PC-3 (cell line): ENCODE results near the gene CNKSR3. TPM values are rescaled to one million over a fixed set of nuclear protein-coding genes. Genes with fewer than 3 reads are reported as not detected.
A peak's percentile ranks its signal among the peaks of the same experiment; 100 is the strongest.

Experiments used
- ATAC-seq: fragments of 200-7000 bp; cut with Tn5 transposase; 2 replicates; pipeline ENCODE4 v1.9.1; 2020; ENCODE audit warnings: mild to moderate bottlenecking, moderate library complexity
- BruUV-seq: library from RNA; stranded (reverse); fragments of 400-500 nt; replicated peaks from 2 replicates; lab custom pipeline; 2021; lab: Mats Ljungman, UMichigan
- CTCF ChIA-PET: fragments of 300-600 bp; sonication (Branson Sonifier 250); formaldehyde crosslinking; loops from one replicate; lab custom pipeline; 2022; ENCODE audit warnings: antibody characterized with exemption; lab: Charles Lee
- POLR2A ChIA-PET: fragments of 300-600 bp; sonication (Branson Sonifier 250); formaldehyde crosslinking; loops from one replicate; lab custom pipeline; 2022; ENCODE audit warnings: antibody characterized with exemption; ENCODE audit not compliant: unreplicated experiment; lab: Charles Lee
- DNase-seq: peaks from one replicate; pipeline ENCODE4 v3.0.0-alpha.2; 2015
- H2AFZ ChIP-seq: fragments of 300-600 bp; sonication (generic); 2 replicates; pipeline ENCODE4 v1.6.0; 2016; ENCODE audit warnings: antibody characterized with exemption, low read length
- H3F3A ChIP-seq: fragments of 300-600 bp; sonication (generic); one replicate; pipeline ENCODE4 v1.6.0; 2017; ENCODE audit warnings: antibody characterized with exemption, low read length, control low read depth, mild to moderate bottlenecking; ENCODE audit not compliant: unreplicated experiment
- H3K27ac ChIP-seq: fragments of 300-600 bp; sonication (generic); 2 replicates; pipeline ENCODE4 v1.5.1; 2016; ENCODE audit warnings: mild to moderate bottlenecking, low read length
- H3K27me3 ChIP-seq: fragments of 300-600 bp; sonication (generic); 2 replicates; pipeline ENCODE4 v1.6.1; 2016; ENCODE audit warnings: low read length, mixed read lengths
- H3K36me3 ChIP-seq: fragments of 300-600 bp; sonication (generic); 2 replicates; pipeline ENCODE4 v1.6.1; 2016; ENCODE audit warnings: low read depth, mixed run types, low read length, mixed read lengths
- H3K4me1 ChIP-seq: fragments of 300-600 bp; sonication (generic); 2 replicates; pipeline ENCODE4 v1.5.1; 2016; ENCODE audit warnings: low read length; ENCODE audit not compliant: insufficient read depth
- H3K4me2 ChIP-seq: fragments of 300-600 bp; sonication (generic); 2 replicates; pipeline ENCODE4 v1.6.0; 2016; ENCODE audit warnings: low read length
- H3K4me3 ChIP-seq: fragments of 300-600 bp; sonication (generic); 2 replicates; pipeline ENCODE4 v1.5.1; 2016; ENCODE audit warnings: mild to moderate bottlenecking, low read length, mixed read lengths
- H3K79me2 ChIP-seq: fragments of 300-600 bp; sonication (generic); 2 replicates; pipeline ENCODE4 v1.6.1; 2017; ENCODE audit warnings: low read length, mixed read lengths
- H3K9ac ChIP-seq: fragments of 300-600 bp; sonication (generic); 2 replicates; pipeline ENCODE4 v1.6.0; 2016; ENCODE audit warnings: mild to moderate bottlenecking, low read length
- H3K9me2 ChIP-seq: fragments of 300-600 bp; sonication (generic); replicated peaks from 2 replicates; pipeline ENCODE4 v1.6.1; 2016; ENCODE audit warnings: mixed run types, low read length, mixed read lengths
- H3K9me3 ChIP-seq: fragments of 300-600 bp; sonication (generic); 2 replicates; pipeline ENCODE4 v1.6.1; 2016; ENCODE audit warnings: low read length, mixed read lengths
- H4K20me1 ChIP-seq: fragments of 300-600 bp; sonication (generic); 2 replicates; pipeline ENCODE4 v1.6.1; 2016; ENCODE audit warnings: low read length, mixed read lengths
- CTCF ChIP-seq: fragments of 300-600 bp; sonication (generic); conservative IDR thresholded peaks from 2 replicates; pipeline ENCODE4 v1.5.1; 2017; ENCODE audit warnings: antibody characterized with exemption, low read depth, mild to moderate bottlenecking, low read length
- EZH2 ChIP-seq: fragments of 300-600 bp; sonication (generic); IDR thresholded peaks from one replicate; pipeline ENCODE4 v1.6.1; 2017; ENCODE audit warnings: antibody characterized with exemption, mild to moderate bottlenecking, low read length; ENCODE audit not compliant: unreplicated experiment
- EZH2phosphoT487 ChIP-seq: fragments of 300-600 bp; sonication (generic); IDR thresholded peaks from 2 replicates; pipeline ENCODE4 v1.6.1; 2018; ENCODE audit warnings: mild to moderate bottlenecking, antibody characterized with exemption, low read length, borderline replicate concordance
- intact Hi-C: fragments of 100-400 bp; cut with micrococcal nuclease; formaldehyde crosslinking; loops from 2 replicates; pipeline ENCODE4 v1.9.0; 2023
- total RNA-seq: library from RNA; depleted of rRNA; stranded (reverse); fragments of >200 nt; gene quantifications from 2 replicates; pipeline ENCODE4 v1.2.3, GENCODE V29; 2014

Gene CNKSR3
- total RNA-seq, 1 experiment from 2014 or later: 3.2 TPM

DNA sequence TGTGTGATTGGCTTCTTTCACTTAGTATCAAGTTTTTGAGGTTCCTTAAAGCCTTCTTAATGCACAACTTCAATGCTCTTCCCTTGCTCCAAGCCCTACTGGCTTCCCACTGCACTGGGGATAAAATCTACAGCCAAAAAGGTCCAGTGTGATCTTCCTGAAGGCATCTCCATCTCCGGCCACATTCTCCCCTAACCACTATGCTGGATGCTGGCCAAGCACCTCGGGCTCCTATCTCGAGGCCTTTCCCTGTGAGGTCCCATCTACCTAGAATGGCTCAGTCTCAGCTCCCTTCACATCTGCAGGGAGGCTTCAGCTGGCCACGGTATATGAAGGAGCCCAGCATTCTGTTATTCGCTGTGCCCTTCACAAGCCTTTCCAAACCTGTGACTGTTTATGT is 48.1 kb downstream of the CNKSR3 start:
- ATAC-seq (no peak), DNase-seq (no peak)
- no peaks in the 10 kb centered on the region for H3K36me3 ChIP-seq
- ChIA-PET POLR2A (no interaction called here), CTCF (no interaction called here)
- peaks cover 17% of the 10 kb centered on the region for H3K4me1 ChIP-seq
- BruUV-seq: no TSS peak
- H3F3A ChIP-seq: no peaks in the 10 kb centered on the region
- no peaks in the 10 kb centered on the region for H3K79me2 ChIP-seq
- TF ChIP-seq EZH2phosphoT487: no peak
- TF ChIP-seq CTCF: no peak
- no peak for TF ChIP-seq EZH2
- no peak overlapping the region for H3K9ac ChIP-seq
- H3K27me3 ChIP-seq: no peaks in the 10 kb centered on the region
- H4K20me1 ChIP-seq: no peaks in the 10 kb centered on the region
- H3K4me2 ChIP-seq: no peak overlapping the region
- H3K9me3 ChIP-seq: no peaks in the 10 kb centered on the region
- H3K27ac ChIP-seq: no peak overlapping the region
- intact Hi-C loops: no loop called here
- H2AFZ ChIP-seq: no peak overlapping the region
- H3K4me3 ChIP-seq: no peak overlapping the region
- H3K9me2 ChIP-seq: no peaks in the 10 kb centered on the region

DNA sequence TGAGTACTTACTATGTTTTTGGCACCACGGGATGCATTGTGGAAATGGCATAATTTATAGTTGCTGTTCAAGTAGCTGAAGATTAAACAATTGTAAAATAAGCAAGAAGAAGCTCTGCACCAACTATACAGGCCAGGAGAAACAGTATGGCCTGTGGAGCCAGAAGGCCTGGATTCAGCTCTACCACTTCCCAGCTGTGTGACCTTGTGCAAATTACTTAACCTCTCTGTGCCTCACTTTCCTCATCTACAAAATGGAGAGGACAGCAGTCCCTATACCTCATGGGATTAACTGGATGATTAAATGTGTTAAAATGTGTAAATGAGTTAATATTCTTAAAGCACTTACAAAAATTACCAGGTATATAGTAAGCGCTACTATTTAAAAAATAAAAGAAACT is 49.1 kb downstream of the CNKSR3 start:
- Histone ChIP-seq H3K27ac (no peak overlapping the region), H3K79me2 (no peaks in the 10 kb centered on the region), H3K4me3 (no peak overlapping the region), H2AFZ (no peak overlapping the region), H3K27me3 (no peaks in the 10 kb centered on the region), H3K4me1 (peaks cover 17% of the 10 kb centered on the region), H3K36me3 (no peaks in the 10 kb centered on the region), H3K9me3 (no peaks in the 10 kb centered on the region), H3F3A (no peaks in the 10 kb centered on the region), H4K20me1 (no peaks in the 10 kb centered on the region), H3K9ac (no peak overlapping the region), H3K9me2 (no peaks in the 10 kb centered on the region), H3K4me2 (no peak overlapping the region)
- TF ChIP-seq CTCF (no peak), EZH2phosphoT487 (no peak), EZH2 (no peak)
- POLR2A ChIA-PET: interaction anchor here (0.6 kb wide), 1 partner anchor 204 kb away, joined by 4 read pairs; no protein-coding TSS in a partner anchor
- intact Hi-C loops: no loop called here
- BruUV-seq: no TSS peak
- ATAC-seq: no peak
- no peak for DNase-seq
- CTCF ChIA-PET: no interaction called here

DNA sequence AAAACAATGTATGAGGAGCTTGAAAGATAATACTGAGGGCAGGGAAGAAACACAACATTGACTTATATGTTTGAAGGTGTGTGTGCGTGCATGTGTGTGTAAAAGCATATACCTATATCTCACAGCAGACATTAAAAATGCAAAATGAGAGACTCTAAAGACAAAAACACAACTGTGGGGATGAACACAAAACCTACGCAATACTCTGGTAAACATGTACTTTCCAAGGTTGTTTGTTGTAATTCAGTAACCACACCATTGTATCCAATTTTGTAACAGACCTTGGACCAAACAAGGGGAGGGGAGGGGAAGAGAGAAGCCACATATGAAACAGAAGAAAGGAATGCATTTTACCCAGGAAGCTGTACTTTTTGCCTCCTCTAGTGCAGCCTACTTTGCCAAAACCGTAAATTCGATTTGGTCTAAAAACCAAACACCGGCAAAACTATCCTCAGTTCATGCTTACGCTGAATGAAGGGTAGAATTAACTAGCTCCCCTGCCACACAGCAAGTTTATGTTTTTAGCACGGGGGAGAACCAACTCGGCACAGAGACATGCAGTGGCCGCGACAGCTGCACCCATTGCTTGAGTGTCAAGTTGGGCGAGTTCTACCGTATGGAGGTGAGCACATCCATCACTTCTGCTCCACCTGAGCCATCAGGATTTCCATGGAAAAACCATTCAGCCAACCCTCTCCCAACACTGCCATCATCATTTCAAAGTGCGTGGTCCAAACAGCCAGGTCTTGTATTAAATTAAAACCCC is 50.0 kb downstream of the CNKSR3 start:
- no peak overlapping the region for H3K4me2 ChIP-seq
- no peak overlapping the region for H3K27ac ChIP-seq
- H3K4me1 ChIP-seq: peaks cover 17% of the 10 kb centered on the region
- CTCF ChIA-PET: no interaction called here
- no peaks in the 10 kb centered on the region for H4K20me1 ChIP-seq
- H3K79me2 ChIP-seq: no peaks in the 10 kb centered on the region
- ATAC-seq (0 out of 2 replicates have a peak, but pooled peaks have one; percentile 21), DNase-seq (peak; percentile 26)
- no peak overlapping the region for H3K4me3 ChIP-seq
- H3K9ac ChIP-seq: no peak overlapping the region
- TF ChIP-seq CTCF (no peak), EZH2phosphoT487 (no peak), EZH2 (no peak)
- BruUV-seq: no TSS peak
- H3K27me3 ChIP-seq: no peaks in the 10 kb centered on the region
- intact Hi-C loops: no loop called here
- H2AFZ ChIP-seq: no peak overlapping the region
- no peaks in the 10 kb centered on the region for H3K9me2 ChIP-seq
- H3F3A ChIP-seq: no peaks in the 10 kb centered on the region
- no peaks in the 10 kb centered on the region for H3K9me3 ChIP-seq
- no peaks in the 10 kb centered on the region for H3K36me3 ChIP-seq
- POLR2A ChIA-PET: no interaction called here
